Osteoblast (primary cell): Measurements from ENCODE around the gene FAM117B. TPM values are rescaled to one million over a fixed set of nuclear protein-coding genes. Genes with fewer than 3 reads are reported as not detected.

Experiments used
- DNase-seq: peaks from one replicate; pipeline ENCODE4 v3.0.0; 2011; ENCODE audit warnings: low spot score, mixed read lengths; ENCODE audit not compliant: insufficient read length; ENCODE audit errors: missing footprints
- H2AFZ ChIP-seq: 2 replicates; pipeline ENCODE4 v1.6.0; 2011; ENCODE audit warnings: mild to moderate bottlenecking, low read length
- H3K27ac ChIP-seq: 2 replicates; pipeline ENCODE4 v1.5.1; 2011; ENCODE audit warnings: mild to moderate bottlenecking, low read depth, low read length, moderate library complexity
- H3K27me3 ChIP-seq: 2 replicates; pipeline ENCODE4 v1.6.0; 2012; ENCODE audit warnings: mild to moderate bottlenecking, control low read depth, inconsistent platforms, low read length, moderate library complexity; ENCODE audit not compliant: insufficient read depth
- H3K36me3 ChIP-seq: 2 replicates; pipeline ENCODE4 v1.5.1; 2011; ENCODE audit warnings: mild to moderate bottlenecking, low read length, control low read depth, moderate library complexity; ENCODE audit not compliant: insufficient read depth
- H3K4me1 ChIP-seq: 2 replicates; pipeline ENCODE4 v1.5.1; 2011; ENCODE audit warnings: mild to moderate bottlenecking, low read length, control low read depth, moderate library complexity; ENCODE audit not compliant: insufficient read depth
- H3K4me2 ChIP-seq: 2 replicates; pipeline ENCODE4 v1.6.0; 2011; ENCODE audit warnings: mild to moderate bottlenecking, low read length; ENCODE audit not compliant: insufficient read depth
- H3K4me3 ChIP-seq: fragments of 200-600 bp; sonication (generic); 3 replicates; pipeline ENCODE4 v1.5.1; 2012; ENCODE audit warnings: mild to moderate bottlenecking, low read length, inconsistent platforms; ENCODE audit not compliant: insufficient read depth
- H3K79me2 ChIP-seq: 2 replicates; pipeline ENCODE4 v1.6.0; 2012; ENCODE audit warnings: mild to moderate bottlenecking, low read length, control low read depth, inconsistent platforms; ENCODE audit not compliant: insufficient read depth
- H3K9me3 ChIP-seq: 2 replicates; pipeline ENCODE4 v1.5.1; 2011; ENCODE audit warnings: low read depth, low read length, control low read depth
- H4K20me1 ChIP-seq: 2 replicates; pipeline ENCODE4 v1.6.0; 2012; ENCODE audit warnings: mild to moderate bottlenecking, low read length, control low read depth; ENCODE audit not compliant: insufficient read depth
- CTCF ChIP-seq: IDR thresholded peaks from 2 replicates; pipeline ENCODE4 v1.5.1; 2011; ENCODE audit warnings: mild to moderate bottlenecking, low read depth, low read length, moderate library complexity; ENCODE audit errors: extremely low read depth
- total RNA-seq: library from RNA; depleted of rRNA; stranded (reverse); fragments of >200 nt; gene quantifications from 2 replicates; pipeline ENCODE4 v1.2.3, GENCODE V29; 2012

The FAM117B gene
- total RNA-seq, 1 donor: 2.9 TPM

GRCh38 chr2:202721621-202722020 lies 86.9 kb downstream of the FAM117B start:
- Histone ChIP-seq H3K79me2 (no peaks in the 10 kb centered on the region), H3K27me3 (no peaks in the 10 kb centered on the region), H3K4me3 (no peak overlapping the region), H3K4me1 (no peaks in the 10 kb centered on the region), H3K36me3 (no peaks in the 10 kb centered on the region), H2AFZ (no peak overlapping the region), H3K27ac (no peak overlapping the region), H3K4me2 (no peak overlapping the region), H4K20me1 (no peaks in the 10 kb centered on the region), H3K9me3 (peaks cover 2% of the 10 kb centered on the region)
- no peak for TF ChIP-seq CTCF
- no peak for DNase-seq

- Histone ChIP-seq H3K9me3 (no peaks in the 10 kb centered on the region), H3K4me3 (no peak overlapping the region), H3K4me2 (no peak overlapping the region), H2AFZ (no peak overlapping the region), H3K27ac (no peak overlapping the region), H3K4me1 (no peaks in the 10 kb centered on the region), H3K27me3 (no peaks in the 10 kb centered on the region), H3K36me3 (no peaks in the 10 kb centered on the region), H3K79me2 (no peaks in the 10 kb centered on the region), H4K20me1 (no peaks in the 10 kb centered on the region)
- no peak for TF ChIP-seq CTCF
- DNase-seq: no peak
Measured at GRCh38 chr2:202723746-202724145, 89.0 kb downstream of the FAM117B start.

- Histone ChIP-seq H3K9me3 (no peaks in the 10 kb centered on the region), H3K27ac (no peak overlapping the region), H3K4me3 (no peak overlapping the region), H3K27me3 (no peaks in the 10 kb centered on the region), H3K4me2 (no peak overlapping the region), H2AFZ (no peak overlapping the region), H4K20me1 (no peaks in the 10 kb centered on the region), H3K79me2 (no peaks in the 10 kb centered on the region), H3K36me3 (no peaks in the 10 kb centered on the region), H3K4me1 (no peaks in the 10 kb centered on the region)
- DNase-seq: no peak
- no peak for TF ChIP-seq CTCF
Measured at GRCh38 chr2:202726070-202726469, 91.3 kb downstream of the FAM117B start.

GRCh38 chr2:202736826-202737225 lies 102.1 kb downstream of the FAM117B start:
- H3K4me1 ChIP-seq: no peaks in the 10 kb centered on the region
- H4K20me1 ChIP-seq: no peaks in the 10 kb centered on the region
- no peak overlapping the region for H3K4me3 ChIP-seq
- H2AFZ ChIP-seq: no peak overlapping the region
- H3K36me3 ChIP-seq: no peaks in the 10 kb centered on the region
- H3K27me3 ChIP-seq: no peaks in the 10 kb centered on the region
- no peak overlapping the region for H3K27ac ChIP-seq
- TF ChIP-seq CTCF: no peak
- H3K4me2 ChIP-seq: no peak overlapping the region
- H3K9me3 ChIP-seq: no peaks in the 10 kb centered on the region
- no peak for DNase-seq
- no peaks in the 10 kb centered on the region for H3K79me2 ChIP-seq
